H1 (cell line): ENCODE measurements around the gene IPO11. TPM values are rescaled to one million over a fixed set of nuclear protein-coding genes. Genes with fewer than 3 reads are reported as not detected.

ENCODE experiments used
- ATF2 ChIP-seq: IDR thresholded peaks from 2 replicates; pipeline ENCODE4 v1.6.1; 2012; ENCODE audit warnings: low read length, inconsistent platforms
- RNF2 ChIP-seq: fragments of 200-900, 300-1000 bp; sonication (generic); IDR thresholded peaks from 2 replicates; pipeline ENCODE4 v1.7.1; 2016; ENCODE audit warnings: borderline replicate concordance, low read depth, mild to moderate bottlenecking, antibody characterized with exemption, low read length; ENCODE audit not compliant: poor library complexity, severe bottlenecking; ENCODE audit errors: missing control alignments
- TAF1 ChIP-seq: IDR thresholded peaks from 2 replicates; pipeline ENCODE4 v1.6.1; 2011; ENCODE audit warnings: mild to moderate bottlenecking, low read depth, low read length
- polyA plus RNA-seq, 7 experiments: library from polyadenylated mRNA; depleted of rRNA in 3 of 7; stranded (reverse) in 5 of 7; unstranded in 2 of 7; fragments of >200 nt in 5 of 7; fragments of 200-250 nt in 2 of 7; gene quantifications; 1 replicate in 5 of 7; 2 replicates in 1 of 7; 4 replicates in 1 of 7; pipeline versions ENCODE4 v1.2.1 to v1.2.3, GENCODE V29; 2011 to 2013; ENCODE audit warnings: missing spikeins in 2 of 7, mixed read lengths in 2 of 7
- total RNA-seq: library from RNA; stranded (reverse); fragmentation: NEBNext Ultra II Directional; extraction: Animal tissue kit (Norgen Biotek cat#: 25700); gene quantifications from 2 replicates; pipeline ENCODE4 v1.2.1, GENCODE V29; 2021

IPO11 gene
- total and polyA plus RNA-seq, 2 of the 8 experiments (the other 6 are each of a cell fraction or from before 2014, with no cell fraction given), result 23.6 to 64.4 TPM

- no peak for TF ChIP-seq ATF2
- no peak for TF ChIP-seq TAF1
- no peak for TF ChIP-seq RNF2
Observed at GRCh38 chr5:62581836-62582597, 169.5 kb downstream of the IPO11 start (continued).
